GM12891 (cell line): ENCODE results near the gene BCAP31.

Experiments
- DNase-seq: peaks from one replicate; pipeline ENCODE4 v3.0.0; 2011; ENCODE audit warnings: low spot score; ENCODE audit not compliant: insufficient read length
- FAIRE-seq: peaks from 2 replicates; lab custom pipeline; 2011; peaks lifted over from hg19 to GRCh38; lab: Jason Lieb, UNC
- PAX5 ChIP-seq: IDR thresholded peaks from 2 replicates; pipeline ENCODE4 v1.6.1; 2011; ENCODE audit warnings: low read length, moderate library complexity, mild to moderate bottlenecking; ENCODE audit not compliant: insufficient read depth, severe bottlenecking
- POLR2A ChIP-seq: IDR thresholded peaks from 2 replicates; pipeline ENCODE4 v1.6.1; 2011; ENCODE audit warnings: low read depth, low read length, control low read depth
- POLR2AphosphoS5 ChIP-seq: IDR thresholded peaks from 2 replicates; pipeline ENCODE4 v1.6.1; 2011; ENCODE audit warnings: low read depth, low read length, control low read depth
- POU2F2 ChIP-seq: IDR thresholded peaks from 2 replicates; pipeline ENCODE4 v1.6.1; 2011; ENCODE audit warnings: low read depth, mild to moderate bottlenecking, control low read depth, low read length, moderate library complexity
- SPI1 ChIP-seq: IDR thresholded peaks from 2 replicates; pipeline ENCODE4 v1.6.1; 2011; ENCODE audit warnings: low read depth, low read length, control low read depth
- TAF1 ChIP-seq: IDR thresholded peaks from 2 replicates; pipeline ENCODE4 v1.6.1; 2011; ENCODE audit warnings: low read depth, low read length, control low read depth

Gene BCAP31

DNA sequence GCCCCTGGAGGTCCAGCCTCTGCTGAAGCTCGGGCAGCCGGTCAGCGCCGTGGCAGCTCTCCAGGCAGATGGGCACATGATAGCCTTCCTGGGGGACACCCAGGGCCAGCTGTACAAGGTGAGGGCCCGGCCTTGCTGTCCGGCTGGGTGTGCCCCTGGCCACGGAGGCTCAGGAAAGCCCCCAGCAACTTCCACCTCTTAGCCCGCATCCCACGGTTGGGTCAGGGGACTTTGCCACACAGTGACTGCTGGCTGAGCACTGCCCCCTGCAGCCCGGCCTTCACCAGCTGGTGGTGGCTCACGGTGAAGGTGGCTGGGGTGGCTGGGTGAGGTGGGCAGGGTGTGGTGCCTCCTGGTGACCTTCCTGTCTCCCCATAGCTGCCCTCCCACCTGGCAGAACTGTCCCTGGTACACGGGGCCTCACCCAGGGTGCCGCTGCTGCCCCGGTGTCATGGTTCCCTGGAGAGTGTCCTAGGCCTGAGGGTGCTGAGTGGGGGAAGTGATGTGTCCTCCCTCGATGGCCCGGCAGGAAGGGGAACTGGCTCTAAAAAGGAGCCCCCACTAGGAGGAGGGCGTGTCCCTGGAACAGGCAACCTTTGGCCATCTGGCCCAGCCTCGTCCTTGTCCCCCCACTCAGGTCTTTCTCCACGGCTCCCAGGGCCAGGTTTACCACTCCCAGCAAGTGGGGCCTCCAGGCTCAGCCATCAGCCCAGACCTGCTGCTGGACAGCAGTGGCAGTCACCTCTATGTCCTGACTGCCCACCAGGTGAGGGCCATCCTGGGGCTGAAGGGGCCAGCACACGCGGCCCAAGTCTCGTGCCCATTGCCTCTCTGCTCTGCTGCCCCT lies 44.3 kb upstream of the BCAP31 start:
- FAIRE-seq (peak; percentile 31), DNase-seq (peak; percentile 11)
- TF ChIP-seq POLR2AphosphoS5 (no peak), POLR2A (no peak), POU2F2 (no peak)

DNA sequence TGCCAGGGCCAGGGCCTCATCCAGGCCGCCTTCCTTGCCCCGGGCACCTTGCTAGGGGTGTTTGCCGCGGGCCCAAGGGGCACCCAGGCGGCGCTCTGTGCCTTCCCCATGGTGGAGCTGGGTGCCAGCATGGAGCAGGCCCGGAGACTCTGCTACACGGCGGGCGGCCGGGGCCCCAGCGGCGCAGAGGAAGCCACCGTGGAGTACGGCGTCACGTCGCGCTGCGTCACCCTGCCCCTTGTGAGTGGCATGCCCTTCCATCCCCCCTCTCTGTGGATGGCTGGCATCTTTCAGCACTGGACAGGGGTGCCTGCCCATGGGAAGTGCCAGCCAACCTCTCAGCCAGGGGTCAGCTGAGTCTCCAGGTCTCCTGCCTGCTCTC lies 43.5 kb upstream of the BCAP31 start:
- TF ChIP-seq POLR2A (no peak), SPI1 (no peak), POLR2AphosphoS5 (no peak), PAX5 (no peak), POU2F2 (no peak)
- FAIRE-seq = no peak
- no peak for DNase-seq

DNA sequence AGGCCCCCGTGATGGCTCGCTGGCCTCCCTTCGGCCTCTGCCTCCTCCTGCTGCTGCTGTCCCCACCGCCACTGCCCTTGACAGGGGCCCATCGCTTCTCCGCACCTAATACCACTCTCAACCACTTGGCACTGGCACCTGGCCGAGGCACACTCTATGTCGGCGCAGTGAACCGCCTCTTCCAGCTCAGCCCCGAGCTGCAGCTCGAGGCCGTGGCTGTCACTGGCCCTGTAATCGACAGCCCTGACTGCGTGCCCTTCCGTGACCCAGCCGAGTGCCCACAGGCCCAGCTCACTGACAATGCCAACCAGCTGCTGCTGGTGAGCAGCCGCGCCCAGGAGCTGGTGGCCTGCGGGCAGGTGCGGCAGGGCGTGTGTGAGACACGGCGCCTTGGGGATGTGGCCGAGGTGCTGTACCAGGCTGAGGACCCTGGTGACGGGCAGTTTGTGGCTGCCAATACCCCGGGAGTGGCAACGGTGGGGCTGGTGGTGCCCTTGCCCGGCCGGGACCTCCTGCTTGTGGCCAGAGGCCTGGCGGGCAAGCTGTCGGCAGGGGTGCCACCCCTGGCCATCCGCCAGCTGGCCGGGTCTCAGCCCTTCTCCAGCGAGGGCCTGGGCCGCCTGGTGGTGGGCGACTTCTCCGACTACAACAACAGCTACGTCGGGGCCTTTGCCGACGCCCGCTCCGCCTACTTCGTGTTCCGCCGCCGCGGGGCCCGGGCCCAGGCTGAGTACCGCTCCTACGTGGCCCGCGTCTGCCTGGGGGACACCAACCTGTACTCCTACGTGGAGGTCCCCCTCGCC lies 42.9 kb upstream of the BCAP31 start:
- FAIRE-seq = no peak
- TF ChIP-seq PAX5 (no peak), POU2F2 (no peak), SPI1 (no peak), TAF1 (no peak), POLR2A (no peak), POLR2AphosphoS5 (no peak)
- DNase-seq = no peak

DNA sequence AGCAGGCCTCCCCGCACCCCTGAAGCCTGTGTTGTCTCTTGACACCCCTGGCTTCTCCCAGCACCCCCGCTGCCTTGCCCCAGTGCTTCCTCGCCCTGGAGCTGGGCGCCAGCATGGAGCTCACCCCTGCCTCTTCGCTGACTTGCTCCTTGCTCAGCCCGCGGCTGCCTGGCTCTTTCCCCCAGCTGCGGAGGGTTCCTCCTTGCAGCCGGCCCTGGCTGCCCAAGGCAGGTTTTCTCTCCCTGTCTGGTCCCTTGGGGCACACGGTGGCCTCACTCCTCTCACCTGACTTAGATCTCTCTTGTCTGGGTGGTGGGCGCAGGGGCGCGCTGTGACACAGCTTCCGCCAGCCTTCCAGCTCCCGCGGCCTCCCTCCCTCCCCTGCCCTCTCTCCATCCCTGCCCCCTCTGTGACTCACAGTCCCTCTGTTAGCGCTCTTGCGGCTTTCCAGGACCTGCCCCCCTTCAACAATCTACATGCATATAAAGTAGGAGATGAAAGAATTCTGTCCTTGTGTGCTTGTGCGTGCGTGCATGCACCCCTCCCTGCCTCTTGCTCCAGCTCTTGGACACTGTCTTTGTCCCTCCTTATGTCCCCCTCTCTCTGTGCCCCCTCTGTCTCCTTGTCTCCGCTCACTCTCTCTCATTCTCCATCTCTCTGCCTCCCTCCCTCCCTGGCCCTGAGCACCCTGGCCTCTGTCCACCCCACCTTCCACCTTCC lies 42.1 kb upstream of the BCAP31 start:
- TF ChIP-seq SPI1 (no peak), POLR2A (no peak), POU2F2 (no peak)
- FAIRE-seq (peak; percentile 59), DNase-seq (peak; percentile 30)

DNA sequence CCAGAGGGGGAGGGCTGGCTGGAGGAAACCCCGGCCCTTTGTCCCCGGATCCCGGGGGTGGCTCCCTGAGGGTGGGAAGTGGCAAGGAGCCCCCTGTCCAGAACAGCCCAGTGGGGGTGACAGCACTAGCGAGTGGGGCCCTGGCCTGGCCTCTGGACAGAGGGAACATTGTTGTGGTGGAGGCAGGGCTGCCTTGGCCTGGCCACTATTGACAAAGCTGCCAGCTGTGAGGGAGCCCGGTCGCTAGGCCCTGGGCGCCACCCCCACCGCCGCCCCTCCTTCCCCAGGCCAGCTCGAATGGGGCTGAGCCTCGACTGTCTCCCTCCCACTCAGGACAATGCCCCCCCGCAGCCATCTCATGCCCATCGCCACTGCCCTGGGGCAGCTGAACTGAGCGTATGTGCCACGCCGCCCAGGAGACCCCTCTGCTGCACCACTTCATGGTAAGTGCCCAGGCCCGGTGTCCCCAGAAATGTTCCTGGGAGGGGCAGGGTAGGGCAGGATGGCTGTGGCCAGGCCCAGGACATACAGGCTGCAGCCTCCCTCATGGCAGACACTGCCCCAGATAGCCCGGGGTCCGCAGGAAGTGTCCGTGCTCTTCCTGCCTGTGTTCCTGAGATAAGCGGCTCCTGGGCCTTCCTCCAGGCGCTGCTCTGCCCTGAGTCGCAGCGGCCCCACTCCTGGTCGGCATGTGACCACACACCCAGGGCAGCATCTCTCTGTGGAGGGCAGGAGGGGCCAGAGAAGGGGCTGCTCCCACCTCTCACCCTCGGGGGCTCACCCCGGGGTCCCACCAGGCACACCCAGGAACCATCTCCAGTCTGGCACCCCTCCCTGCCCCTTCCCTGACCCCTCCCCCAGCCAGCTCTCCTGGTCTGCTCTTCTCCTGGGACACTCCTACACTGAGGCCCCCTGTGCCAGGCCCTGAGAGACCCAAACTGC lies 41.2 kb upstream of the BCAP31 start:
- TF ChIP-seq POLR2AphosphoS5 (no peak), POU2F2 (no peak), SPI1 (no peak), PAX5 (no peak), TAF1 (no peak), POLR2A (no peak)
- no peak for FAIRE-seq
- DNase-seq = peak; percentile 4

DNA sequence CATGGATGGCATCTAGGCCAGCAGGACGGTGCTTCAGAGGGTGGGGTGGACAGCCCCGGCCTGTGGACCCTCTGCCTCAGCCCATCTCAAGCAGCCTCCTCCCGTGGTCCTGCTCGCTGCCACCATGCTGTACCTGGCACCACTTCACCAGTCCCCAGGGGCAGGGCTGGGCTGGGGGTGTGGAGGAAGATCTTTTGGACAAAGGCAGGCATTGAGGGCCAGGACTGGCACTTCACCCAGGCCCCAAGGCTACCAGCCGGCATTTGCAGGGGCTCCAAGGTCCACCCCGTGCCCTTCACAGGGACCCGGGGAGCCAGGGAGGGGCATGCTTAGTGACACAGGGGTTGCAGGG lies 40.6 kb upstream of the BCAP31 start:
- FAIRE-seq = no peak
- DNase-seq = no peak
- TF ChIP-seq POU2F2 = no peak
- no peak for TF ChIP-seq POLR2A
- no peak for TF ChIP-seq TAF1
- no peak for TF ChIP-seq POLR2AphosphoS5
- TF ChIP-seq PAX5 = no peak
- no peak for TF ChIP-seq SPI1

DNA sequence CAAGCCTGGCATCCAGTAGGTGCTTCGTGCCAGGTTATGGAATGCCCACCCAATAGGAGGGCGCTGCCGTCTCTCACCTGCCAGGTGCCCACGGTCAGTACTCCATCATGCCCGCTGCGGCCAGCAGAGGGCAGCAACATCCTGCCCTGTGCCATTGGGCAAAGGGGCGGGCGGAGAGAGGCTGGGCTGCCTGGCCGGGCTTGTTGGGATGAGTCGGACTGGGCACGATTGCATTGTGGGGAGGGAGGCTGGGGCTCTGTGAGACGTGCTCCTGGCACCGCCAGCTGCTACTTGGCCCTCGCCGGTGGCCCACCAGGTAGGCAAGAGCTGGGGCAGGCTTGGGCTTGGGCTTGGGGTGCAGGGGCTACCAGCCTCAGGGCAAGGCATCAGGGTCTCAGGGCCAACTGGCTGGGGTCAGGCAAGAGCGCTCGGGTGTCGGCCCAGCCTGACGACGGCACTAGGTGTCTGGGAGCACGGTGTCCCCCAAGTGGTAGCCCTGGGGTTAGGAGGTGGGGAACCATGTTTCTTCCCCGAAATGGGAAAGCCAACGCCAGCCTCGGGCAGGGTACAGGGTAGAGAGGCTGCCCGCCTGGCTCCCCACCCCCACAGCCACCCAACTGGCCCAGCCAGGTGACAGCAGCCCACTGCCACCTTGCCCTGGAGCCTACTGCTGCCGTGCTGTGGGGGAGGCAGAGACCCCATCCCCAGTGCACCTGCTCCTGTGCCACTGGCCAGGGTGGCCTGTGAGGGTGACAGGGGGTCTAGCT lies 40.0 kb upstream of the BCAP31 start, which contains the start of gene PLXNB3:
PLXNB3 (plus strand) TSS at position 261 of the 767 bp plus-strand sequence. CDS start 1,287 bp downstream, outside the sequence.
- DNase-seq = peak; percentile 64
- peak; percentile 97 for FAIRE-seq
- TF ChIP-seq TAF1 = no peak
- TF ChIP-seq POLR2A = no peak
- TF ChIP-seq PAX5 = no peak
- TF ChIP-seq POU2F2 = no peak
- TF ChIP-seq POLR2AphosphoS5 = no peak
- no peak for TF ChIP-seq SPI1
